ENCODE measurements around the gene NRG3. TPM values are rescaled to one million over a fixed set of nuclear protein-coding genes. Genes with fewer than 3 reads are reported as not detected.

NRG3 gene
- total and polyA plus RNA-seq, 2 of the 4 experiments (the other 2 are of a cell fraction) = not detected

- in situ Hi-C loops (cut with MboI; ENCODE audit: low sequenced_read_pairs) = no loop called here
Measured at GRCh38 chr10:82453678-82454293, 578.8 kb downstream of the NRG3 start.

More at GRCh38 chr10:82453678-82454293, 578.8 kb downstream of the NRG3 start:
- intact Hi-C loops (cut with micrococcal nuclease) (no loop called here), dilution Hi-C loops (cut with HindIII; ENCODE audit: low sequenced_read_pairs, unreplicated experiment) (no loop called here)
- DNase-seq (no peak), ATAC-seq (ENCODE audit: low read depth) (no peak)
- Histone ChIP-seq H3K4ac (ENCODE audit: low read depth, low read length) (no peak overlapping the region), H3K4me2 (ENCODE audit: low read depth, low read length) (no peak overlapping the region), H2BK20ac (ENCODE audit: low read depth, low read length) (no peak overlapping the region), H3K79me1 (ENCODE audit: low read depth in 1 of 2, low read length in 2 of 2) (no peaks in the 10 kb centered on the region), H3K4me1 (ENCODE audit: control insufficient read depth, insufficient read depth, low read length) (no peaks in the 10 kb centered on the region), H4K20me1 (ENCODE audit: insufficient read depth, low read length) (no peaks in the 10 kb centered on the region), H2BK15ac (ENCODE audit: low read depth, low read length) (no peak overlapping the region), H3K36me3 (ENCODE audit: control insufficient read depth, insufficient read depth, low read length) (no peaks in the 10 kb centered on the region), H3K9me3 (ENCODE audit: control insufficient read depth, insufficient read depth, low read length) (peaks cover 12% of the 10 kb centered on the region), H4K5ac (ENCODE audit: low read depth, low read length) (no peak overlapping the region), H3K18ac (ENCODE audit: low read depth, low read length) (no peak overlapping the region), H2AK5ac (ENCODE audit: low read depth, low read length) (no peak overlapping the region), H4K8ac (ENCODE audit: low read depth in 2 of 2, low read length in 2 of 2) (no peak overlapping the region), H2BK120ac (ENCODE audit: low read depth, low read length) (no peak overlapping the region), H3K56ac (ENCODE audit: extremely low read depth, insufficient read depth, low read length) (no peak overlapping the region), H3K27ac (ENCODE audit: insufficient read depth, low read length) (no peak overlapping the region), H4K91ac (ENCODE audit: insufficient read depth, low read depth, low read length) (no peak overlapping the region), H2BK5ac (ENCODE audit: low read depth, low read length, poor library complexity, severe bottlenecking) (no peak overlapping the region), H2AFZ (replicated peaks; ENCODE audit: low read length, poor library complexity) (no peak overlapping the region), H3K4me3 (ENCODE audit: insufficient read depth, low read depth, low read length) (no peak overlapping the region), H3K23ac (ENCODE audit: low read depth, low read length) (no peak overlapping the region), H3K9me1 (ENCODE audit: insufficient read depth, low read length) (no peaks in the 10 kb centered on the region), H3K9ac (ENCODE audit: low read depth, low read length) (no peak overlapping the region), H3K14ac (replicated peaks; ENCODE audit: low read depth, low read length) (no peak overlapping the region), H3K27me3 (ENCODE audit: control insufficient read depth, insufficient read depth, low read length) (no peaks in the 10 kb centered on the region), H2AK9ac (replicated peaks; ENCODE audit: low read depth, low read length, poor library complexity) (no peak overlapping the region)
- CTCF ChIA-PET = interaction anchor here (0.6 kb wide), 1 partner anchor 182 kb away, joined by 3 read pairs; no protein-coding TSS in a partner anchor
- TF ChIP-seq CEBPB (IDR thresholded peaks at IDR 0.05; ENCODE audit: low read depth, low read length) (no peak), MAZ (IDR thresholded peaks at IDR 0.05; ENCODE audit: borderline replicate concordance, low read depth, low read length) (no peak), MXI1 (IDR thresholded peaks at IDR 0.05; ENCODE audit: borderline replicate concordance, low read depth, low read length) (no peak), CTCF (conservative IDR thresholded peaks at IDR 0.05; ENCODE audit: low read depth, low read length) (no peak), BHLHE40 (IDR thresholded peaks at IDR 0.05; ENCODE audit: low read depth, low read length) (no peak), MAFK (IDR thresholded peaks at IDR 0.05; ENCODE audit: low read depth, low read length) (no peak), SMC3 (IDR thresholded peaks at IDR 0.05; ENCODE audit: low read depth, low read length) (no peak)
- WGBS, 2 experiments (ENCODE audit: extremely low coverage in 2 of 2, insufficient read length in 1 of 2) = no CpG with 5 or more reads among the region's 2 CpGs
- BruUV-seq (replicated peaks) = no TSS peak
- POLR2A ChIA-PET (ENCODE audit: unreplicated experiment) = no interaction called here

Measured in IMR-90 (cell line).